Upper lobe of left lung (tissue), 6 donors: Measurements from ENCODE around the gene PEX7. TPM values are rescaled to one million over a fixed set of nuclear protein-coding genes. Genes with fewer than 3 reads are reported as not detected.
"Not testable (repeated sequence)": the region's sequence is repeated elsewhere in the genome, so short reads cannot be mapped to it uniquely, and the experiment has no call there.

Source experiments
- ATAC-seq, 2 donors: fragments of 200-7000 bp; cut with Tn5 transposase; one replicate each; pipeline ENCODE4 v1.9.1; 2022; ENCODE audit warnings: mild to moderate bottlenecking in 2 of 2, moderate library complexity in 2 of 2; ENCODE audit not compliant: low FRiP score in 2 of 2
- DNase-seq, 2 donors: peaks; one replicate each; pipeline ENCODE4 v3.0.0-alpha.2; 2019 to 2020
- H3K27ac ChIP-seq, 4 donors: fragments of 200-600 bp; sonication (generic); one replicate each; pipeline ENCODE4 v1.5.1; 2016 to 2019
- H3K27me3 ChIP-seq, 4 donors: fragments of 200-600 bp; sonication (generic); one replicate each; pipeline ENCODE4 v1.5.1; 2017 to 2019
- H3K36me3 ChIP-seq, 4 donors: fragments of 200-600 bp; sonication (generic); one replicate each; pipeline ENCODE4 v1.5.1; 2016 to 2019
- H3K4me1 ChIP-seq, 4 donors: fragments of 200-600 bp; sonication (generic); one replicate each; pipeline ENCODE4 v1.5.1; 2018 to 2019
- H3K4me3 ChIP-seq, 4 donors: fragments of 200-600 bp; sonication (generic); one replicate each; pipeline ENCODE4 v1.5.1; 2017 to 2019; ENCODE audit warnings: mild to moderate bottlenecking in 2 of 4, moderate library complexity in 1 of 4
- H3K9me3 ChIP-seq, 4 donors: fragments of 200-600 bp; sonication (generic); one replicate each; pipeline ENCODE4 v1.5.1; 2018 to 2019
- CTCF ChIP-seq, 6 experiments: fragments of 450-650 bp in 4 of 6; fragments of 200-600 bp in 2 of 6; sonication (generic) in 2 of 6; IDR thresholded peaks; one replicate each; pipeline ENCODE4 v1.5.1; 2016 to 2019; ENCODE audit warnings: antibody characterized with exemption in 6 of 6
- EP300 ChIP-seq, 4 donors: sonication (generic); formaldehyde crosslinking; IDR thresholded peaks; one replicate each; pipeline ENCODE4 v1.5.1; 2017; ENCODE audit warnings: antibody characterized with exemption in 4 of 4, control low read depth in 2 of 4
- POLR2A ChIP-seq, 4 donors: fragments of 450-650 bp; IDR thresholded peaks; one replicate each; pipeline ENCODE4 v1.5.1; 2016 to 2017; ENCODE audit warnings: antibody characterized with exemption in 4 of 4, mild to moderate bottlenecking in 2 of 4
- POLR2AphosphoS5 ChIP-seq, 2 donors: sonication (generic); formaldehyde crosslinking; IDR thresholded peaks; one replicate each; pipeline ENCODE4 v1.5.1; 2017; ENCODE audit warnings: antibody characterized with exemption in 2 of 2
- WGBS, 2 donors: methylation state at CpG; one replicate each; pipeline ENCODE4 v1.1.5; 2017 to 2018; 5-methylcytosine and 5-hydroxymethylcytosine counted together
- total RNA-seq, 6 donors: library from RNA; depleted of rRNA in 4 of 6; stranded (reverse); fragments of >200 nt in 4 of 6; gene quantifications; one replicate each; pipeline versions ENCODE4 v1.1.0 to v1.2.1, GENCODE V29; 2016 to 2021
- donor health status: DM: no; HTN: no; CAD: no; lungs with moderate emphysema.
- donor health status: DM: no; HTN: yes; CAD: no; lungs with severe emphysema.

Gene PEX7
- total RNA-seq, 6 donors from 2014 or later: 6.7 to 11.7 (median 9.7) TPM

- Histone ChIP-seq H3K4me1 (no peaks in the 10 kb centered on the region), H3K36me3 (no peaks in the 10 kb centered on the region), H3K27ac (no peak overlapping the region), H3K4me3 (no peak overlapping the region), H3K27me3 (no peaks in the 10 kb centered on the region), H3K9me3 (no peaks in the 10 kb centered on the region)
- ATAC-seq: no peak
- TF ChIP-seq POLR2AphosphoS5 (IDR thresholded peaks at IDR 0.05) (no peak), CTCF (IDR thresholded peaks at IDR 0.05) (no peak), POLR2A (IDR thresholded peaks at IDR 0.05) (no peak), EP300 (IDR thresholded peaks at IDR 0.05) (no peak)
- no peak for DNase-seq
- 64 to 68% methylated on average over 1 of the region's 1 CpG for WGBS, 2 donors
Measured at GRCh38 chr6:136945072-136945471, 122.7 kb downstream of the PEX7 start.

DNA sequence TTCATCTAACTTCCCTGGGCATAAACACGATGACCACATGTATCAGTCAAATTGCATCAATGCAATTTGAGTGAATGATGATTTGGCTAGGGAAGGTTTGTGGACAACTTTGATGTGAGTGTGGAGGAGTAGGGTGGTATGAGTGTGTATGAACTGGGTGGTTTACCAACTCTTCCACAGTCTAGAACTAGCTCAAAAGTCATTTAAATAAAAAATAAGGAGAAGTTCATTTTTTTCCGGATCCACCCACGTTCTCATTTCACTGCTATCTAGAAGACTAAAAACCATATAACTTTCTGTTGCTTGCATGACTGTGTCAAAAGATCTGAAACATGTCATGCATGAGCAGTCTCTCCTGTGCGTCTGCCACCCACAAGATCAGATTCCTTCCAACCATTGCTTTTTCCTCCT is 123.3 kb downstream of the PEX7 start:
- no peaks in the 10 kb centered on the region for H3K27me3 ChIP-seq
- no peaks in the 10 kb centered on the region for H3K36me3 ChIP-seq
- no peak for ATAC-seq
- H3K9me3 ChIP-seq: no peaks in the 10 kb centered on the region
- H3K4me3 ChIP-seq: no peak overlapping the region
- no peak for TF ChIP-seq POLR2AphosphoS5 (IDR thresholded peaks at IDR 0.05)
- TF ChIP-seq EP300 (IDR thresholded peaks at IDR 0.05): no peak
- no peaks in the 10 kb centered on the region for H3K4me1 ChIP-seq
- no peak overlapping the region for H3K27ac ChIP-seq
- 85 to 91% methylated on average over 4 of the region's 4 CpGs for WGBS, 2 donors
- no peak for DNase-seq

DNA sequence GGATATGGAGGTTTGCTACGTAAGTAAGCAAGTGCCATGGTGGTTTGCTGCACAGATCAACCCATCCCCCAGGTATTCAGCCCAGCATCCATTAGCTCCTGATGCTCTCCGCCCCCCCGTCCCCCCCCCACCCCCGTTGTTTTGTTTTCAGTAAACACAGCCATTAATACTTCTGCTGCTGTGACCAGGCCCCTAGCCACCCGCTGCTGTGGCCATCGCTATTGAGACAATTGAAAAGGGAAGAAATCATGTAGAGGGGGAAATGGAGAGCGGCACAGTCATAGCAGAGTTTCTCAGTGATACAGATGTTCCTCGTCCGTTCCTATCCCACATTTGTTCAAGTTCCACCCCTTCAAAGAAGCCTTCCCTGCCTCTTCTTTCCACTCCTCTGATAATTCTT is 124.6 kb downstream of the PEX7 start:
- Histone ChIP-seq H3K36me3 (no peaks in the 10 kb centered on the region), H3K4me3 (no peak overlapping the region), H3K4me1 (no peaks in the 10 kb centered on the region), H3K27ac (no peak overlapping the region), H3K27me3 (no peaks in the 10 kb centered on the region), H3K9me3 (no peaks in the 10 kb centered on the region)
- no peak for DNase-seq
- 66 to 73% methylated on average over 9 of the region's 9 CpGs for WGBS, 2 donors
- TF ChIP-seq POLR2AphosphoS5 (IDR thresholded peaks at IDR 0.05): no peak
- no peak for TF ChIP-seq POLR2A (IDR thresholded peaks at IDR 0.05)
- TF ChIP-seq CTCF (IDR thresholded peaks at IDR 0.05): no peak
- ATAC-seq: no peak

GRCh38 chr6:136949957-136950356 is 127.6 kb downstream of the PEX7 start:
- not testable (repeated sequence) for H3K27ac ChIP-seq, H3K36me3 ChIP-seq, H3K4me3 ChIP-seq, DNase-seq, ATAC-seq, H3K4me1 ChIP-seq, H3K9me3 ChIP-seq, H3K27me3 ChIP-seq
- WGBS, 2 donors: 83 to 94% methylated on average over 3 of the region's 3 CpGs

GRCh38 chr6:136950436-136951126 is 128.2 kb downstream of the PEX7 start:
- no peak for DNase-seq
- TF ChIP-seq POLR2A (IDR thresholded peaks at IDR 0.05): no peak
- TF ChIP-seq POLR2AphosphoS5 (IDR thresholded peaks at IDR 0.05): no peak
- no peak for TF ChIP-seq CTCF (IDR thresholded peaks at IDR 0.05)
- no peak for TF ChIP-seq EP300 (IDR thresholded peaks at IDR 0.05)
- no peak overlapping the region for H3K4me3 ChIP-seq

GRCh38 chr6:136952714-136953260 is 130.4 kb downstream of the PEX7 start:
- TF ChIP-seq POLR2AphosphoS5 (IDR thresholded peaks at IDR 0.05) (no peak), POLR2A (IDR thresholded peaks at IDR 0.05) (no peak), CTCF (IDR thresholded peaks at IDR 0.05) (no peak), EP300 (IDR thresholded peaks at IDR 0.05) (no peak)
- no peaks in the 10 kb centered on the region for H3K9me3 ChIP-seq
- no peaks in the 10 kb centered on the region for H3K36me3 ChIP-seq
- ATAC-seq: no peak
- 54 to 60% methylated on average over 7 of the region's 7 CpGs for WGBS, 2 donors
- no peak overlapping the region for H3K4me3 ChIP-seq
- H3K27ac ChIP-seq: no peak overlapping the region
- peaks cover 0 to 9% (median 2%) of the 10 kb centered on the region in 4 donors for H3K4me1 ChIP-seq
- H3K27me3 ChIP-seq: no peaks in the 10 kb centered on the region
- no peak for DNase-seq

More at GRCh38 chr6:136950436-136951126, 128.2 kb downstream of the PEX7 start:
- no peaks in the 10 kb centered on the region for H3K4me1 ChIP-seq
- WGBS, 2 donors: 82 to 94% methylated on average over 4 of the region's 4 CpGs
- no peak overlapping the region for H3K27ac ChIP-seq
- H3K36me3 ChIP-seq: no peaks in the 10 kb centered on the region
- no peaks in the 10 kb centered on the region for H3K27me3 ChIP-seq
- no peaks in the 10 kb centered on the region for H3K9me3 ChIP-seq
- no peak for ATAC-seq
